Measurements from ENCODE around the gene PDE4B.

The PDE4B gene

DNA sequence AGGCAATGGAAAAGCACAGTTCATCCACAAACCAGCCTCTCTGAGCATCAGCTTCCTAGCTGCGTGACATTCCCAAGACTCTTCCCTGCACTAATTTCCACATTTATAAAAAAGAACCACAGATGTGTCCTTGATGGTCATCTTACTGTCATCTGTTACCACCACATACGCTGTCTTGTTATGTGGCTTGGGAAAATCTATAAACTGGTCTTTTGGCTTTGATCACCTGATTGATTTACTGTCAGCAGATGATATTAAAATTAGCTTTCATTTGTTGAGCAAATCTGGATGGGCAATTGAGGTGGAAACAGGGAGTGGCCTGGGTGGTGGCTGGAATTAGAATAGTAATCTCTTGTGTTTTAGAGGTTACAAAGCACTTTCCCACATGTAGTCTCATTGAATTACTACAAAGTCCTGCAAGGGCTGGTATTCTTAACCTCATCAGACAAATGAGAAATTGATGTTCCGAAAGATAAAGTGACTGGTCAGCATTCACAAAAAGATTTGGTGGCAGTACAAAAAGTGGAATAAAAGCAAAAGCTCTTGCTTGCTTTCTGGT, 509.6 kb downstream of the PDE4B start:
- in situ Hi-C loops (cut with HindIII; ENCODE audit: low pct_ligation_motif_present, low sequenced_read_pairs), result no loop called here

DNA sequence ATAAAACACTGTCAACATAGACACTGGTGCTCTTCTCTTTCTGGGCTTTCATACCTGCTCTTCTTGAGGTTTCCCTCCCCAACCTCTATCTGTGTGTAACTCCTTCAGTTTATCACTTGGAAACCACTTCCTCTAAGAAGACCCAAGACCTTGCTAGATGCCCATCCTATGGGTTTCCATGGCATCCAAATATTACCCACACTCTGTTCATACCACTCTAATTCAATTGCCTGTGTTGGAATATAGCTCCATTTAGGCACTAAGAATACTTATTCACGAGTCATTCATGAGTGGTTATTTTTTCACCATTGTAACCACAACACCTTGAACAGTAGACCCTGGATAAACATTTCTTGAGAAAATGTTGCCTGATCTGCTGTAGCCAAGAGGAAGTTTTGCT, 510.1 kb downstream of the PDE4B start:
- no peaks in the 10 kb centered on the region for H3K27me3 ChIP-seq (replicated peaks)
- no peak overlapping the region for H3K27ac ChIP-seq
- in situ Hi-C loops (cut with HindIII; ENCODE audit: low pct_ligation_motif_present, low sequenced_read_pairs), result no loop called here
- DNase-seq, result no peak
- TF ChIP-seq, protein P1, sequence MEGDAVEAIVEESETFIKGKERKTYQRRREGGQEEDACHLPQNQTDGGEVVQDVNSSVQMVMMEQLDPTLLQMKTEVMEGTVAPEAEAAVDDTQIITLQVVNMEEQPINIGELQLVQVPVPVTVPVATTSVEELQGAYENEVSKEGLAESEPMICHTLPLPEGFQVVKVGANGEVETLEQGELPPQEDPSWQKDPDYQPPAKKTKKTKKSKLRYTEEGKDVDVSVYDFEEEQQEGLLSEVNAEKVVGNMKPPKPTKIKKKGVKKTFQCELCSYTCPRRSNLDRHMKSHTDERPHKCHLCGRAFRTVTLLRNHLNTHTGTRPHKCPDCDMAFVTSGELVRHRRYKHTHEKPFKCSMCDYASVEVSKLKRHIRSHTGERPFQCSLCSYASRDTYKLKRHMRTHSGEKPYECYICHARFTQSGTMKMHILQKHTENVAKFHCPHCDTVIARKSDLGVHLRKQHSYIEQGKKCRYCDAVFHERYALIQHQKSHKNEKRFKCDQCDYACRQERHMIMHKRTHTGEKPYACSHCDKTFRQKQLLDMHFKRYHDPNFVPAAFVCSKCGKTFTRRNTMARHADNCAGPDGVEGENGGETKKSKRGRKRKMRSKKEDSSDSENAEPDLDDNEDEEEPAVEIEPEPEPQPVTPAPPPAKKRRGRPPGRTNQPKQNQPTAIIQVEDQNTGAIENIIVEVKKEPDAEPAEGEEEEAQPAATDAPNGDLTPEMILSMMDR (IDR thresholded peaks at IDR 0.05; ENCODE audit: low read depth, low read length, missing control alignments), result no peak
- H3K4me3 ChIP-seq (ENCODE audit: low read depth, low read length), result no peak overlapping the region
- no peaks in the 10 kb centered on the region for H3K36me3 ChIP-seq (replicated peaks)

More for the DNA sequence above, 509.6 kb downstream of the PDE4B start:
- no peaks in the 10 kb centered on the region for H3K36me3 ChIP-seq (replicated peaks)
- H3K27ac ChIP-seq, result no peak overlapping the region
- H3K4me3 ChIP-seq (ENCODE audit: low read depth, low read length), result no peak overlapping the region
- DNase-seq, result no peak
- H3K27me3 ChIP-seq (replicated peaks), result no peaks in the 10 kb centered on the region
- TF ChIP-seq, protein P1 (IDR thresholded peaks at IDR 0.05; ENCODE audit: low read depth, low read length, missing control alignments), result no peak

DNA sequence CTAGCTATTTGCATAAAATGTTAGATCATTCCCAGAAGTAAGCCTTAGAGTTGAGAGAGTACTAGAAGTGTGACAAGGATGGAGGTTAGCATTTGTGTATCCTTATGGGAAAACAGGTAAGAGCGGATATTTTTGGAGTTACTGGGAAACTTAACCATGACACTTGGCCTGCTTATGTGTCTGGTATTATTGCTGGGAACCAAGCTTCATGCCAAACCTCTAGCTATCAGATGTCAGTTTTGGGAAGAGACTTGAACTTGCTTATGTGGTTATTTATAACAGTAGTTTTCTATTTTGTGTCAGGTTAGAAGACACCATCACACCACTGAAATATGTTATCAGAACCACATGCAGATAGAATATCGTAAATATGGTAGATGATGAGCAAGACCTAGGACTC, 511.0 kb downstream of the PDE4B start:
- Histone ChIP-seq H3K27me3 (replicated peaks) (no peaks in the 10 kb centered on the region), H3K27ac (no peak overlapping the region), H3K4me3 (ENCODE audit: low read depth, low read length) (no peak overlapping the region), H3K36me3 (replicated peaks) (no peaks in the 10 kb centered on the region)
- in situ Hi-C loops (cut with HindIII; ENCODE audit: low pct_ligation_motif_present, low sequenced_read_pairs), result no loop called here
- TF ChIP-seq, protein P1 (IDR thresholded peaks at IDR 0.05; ENCODE audit: low read depth, low read length, missing control alignments), result no peak
- DNase-seq, result no peak

DNA sequence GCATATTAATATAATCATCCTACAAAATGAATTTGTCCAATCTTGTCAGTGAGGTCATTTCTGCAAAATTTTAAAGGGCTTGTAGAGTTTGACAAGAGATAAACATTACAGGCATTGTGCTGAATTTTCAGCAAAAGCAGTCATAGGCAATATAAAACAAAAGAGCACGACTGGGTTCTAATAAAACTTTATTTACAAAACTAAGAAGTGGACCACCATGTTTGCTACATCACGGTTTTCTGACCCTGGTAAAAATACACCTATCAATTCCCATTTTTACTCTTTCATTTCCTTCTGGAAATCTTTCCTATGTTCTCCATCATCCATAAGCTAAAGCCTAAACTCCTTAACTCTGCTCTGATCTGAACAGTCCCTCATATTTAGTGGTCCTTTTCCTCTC, 511.4 kb downstream of the PDE4B start:
- H3K36me3 ChIP-seq (replicated peaks), result no peaks in the 10 kb centered on the region
- no peak overlapping the region for H3K4me3 ChIP-seq (ENCODE audit: low read depth, low read length)
- no peak for DNase-seq
- TF ChIP-seq, protein P1 (IDR thresholded peaks at IDR 0.05; ENCODE audit: low read depth, low read length, missing control alignments), result no peak
- H3K27me3 ChIP-seq (replicated peaks), result no peaks in the 10 kb centered on the region
- in situ Hi-C loops (cut with HindIII; ENCODE audit: low pct_ligation_motif_present, low sequenced_read_pairs), result no loop called here
- no peak overlapping the region for H3K27ac ChIP-seq

DNA sequence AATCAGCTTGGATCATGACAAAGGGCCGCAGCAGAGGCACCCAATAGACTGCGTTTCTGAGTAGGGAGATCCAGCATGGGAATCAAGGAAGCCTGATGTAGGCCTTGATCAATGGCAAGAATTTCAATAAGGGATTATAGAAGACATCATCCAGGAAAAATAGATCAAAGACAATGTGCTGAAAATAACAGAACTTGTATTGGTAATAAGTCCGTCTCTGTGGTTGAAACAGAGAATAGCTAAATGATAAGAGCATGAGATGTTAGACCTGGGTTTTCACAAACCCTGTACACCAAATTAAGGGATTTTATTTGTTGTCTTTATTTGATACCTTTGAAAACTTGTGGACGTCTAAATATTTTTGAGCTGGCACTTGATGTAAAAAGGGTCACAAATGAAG, 513.2 kb downstream of the PDE4B start:
- TF ChIP-seq, protein P1 (IDR thresholded peaks at IDR 0.05; ENCODE audit: low read depth, low read length, missing control alignments), result no peak
- no peaks in the 10 kb centered on the region for H3K27me3 ChIP-seq (replicated peaks)

More for the DNA sequence above, 513.2 kb downstream of the PDE4B start:
- H3K27ac ChIP-seq, result no peak overlapping the region
- no peak for DNase-seq
- H3K4me3 ChIP-seq (ENCODE audit: low read depth, low read length), result no peak overlapping the region
- in situ Hi-C loops (cut with HindIII; ENCODE audit: low pct_ligation_motif_present, low sequenced_read_pairs), result no loop called here
- H3K36me3 ChIP-seq (replicated peaks), result no peaks in the 10 kb centered on the region
